Lung (tissue), 12 donors: ENCODE measurements around the gene FAM180B. TPM values are rescaled to one million over a fixed set of nuclear protein-coding genes. Genes with fewer than 3 reads are reported as not detected.
"Not testable (repeated sequence)": the region's sequence is repeated elsewhere in the genome, so short reads cannot be mapped to it uniquely, and the experiment has no call there.

Experiments
- ATAC-seq: fragments of 200-7000 bp; cut with Tn5 transposase; one replicate; pipeline ENCODE4 v1.9.1; 2020; ENCODE audit warnings: moderate number of reproducible peaks; ENCODE audit not compliant: insufficient read depth, low FRiP score
- DNase-seq, 3 donors: peaks; one replicate each; pipeline ENCODE4 v3.0.0-alpha.2; 2013 to 2017
- H3K27ac ChIP-seq, 2 donors: one replicate each; pipeline ENCODE4 v1.5.1; 2013; ENCODE audit warnings: mild to moderate bottlenecking in 2 of 2, moderate library complexity in 2 of 2, control low read depth in 1 of 2, inconsistent platforms in 1 of 2, low read depth in 1 of 2, low read length in 1 of 2
- H3K27me3 ChIP-seq, 3 donors: one replicate each; pipeline ENCODE4 v1.5.1; 2013; ENCODE audit warnings: low read length in 2 of 3; ENCODE audit not compliant: control insufficient read depth in 3 of 3, insufficient read depth in 3 of 3
- H3K36me3 ChIP-seq, 4 donors: one replicate each; pipeline ENCODE4 v1.5.1; 2013; ENCODE audit warnings: low read length in 4 of 4, mild to moderate bottlenecking in 1 of 4, moderate library complexity in 1 of 4; ENCODE audit not compliant: control insufficient read depth in 4 of 4, insufficient read depth in 4 of 4
- H3K4me1 ChIP-seq, 5 donors: one replicate each; pipeline ENCODE4 v1.5.1; 2013; ENCODE audit warnings: low read length in 5 of 5, mild to moderate bottlenecking in 2 of 5, moderate library complexity in 1 of 5; ENCODE audit not compliant: control insufficient read depth in 5 of 5, insufficient read depth in 5 of 5
- H3K4me3 ChIP-seq: one replicate; pipeline ENCODE4 v1.5.1; 2013; ENCODE audit warnings: mild to moderate bottlenecking, control low read depth, moderate library complexity
- H3K9ac ChIP-seq, 2 donors: one replicate each; pipeline ENCODE4 v1.5.1; 2013; ENCODE audit warnings: low read length in 2 of 2, control low read depth in 1 of 2; ENCODE audit not compliant: insufficient read depth in 1 of 2
- H3K9me3 ChIP-seq, 4 donors: one replicate each; pipeline ENCODE4 v1.5.1; 2013; ENCODE audit warnings: low read length in 3 of 4, mild to moderate bottlenecking in 1 of 4, moderate library complexity in 1 of 4; ENCODE audit not compliant: control insufficient read depth in 4 of 4, insufficient read depth in 3 of 4
- WGBS, 2 donors: extraction: QIAGEN DNeasy Blood & Tissue Kit; methylation state at CpG; one replicate each; pipeline ENCODE4 v1.1.7; 2013; 5-methylcytosine and 5-hydroxymethylcytosine counted together
- polyA plus RNA-seq, 2 donors: library from polyadenylated mRNA; stranded (reverse); fragments of 200-250 nt; gene quantifications; one replicate each; pipeline ENCODE4 v1.2.1, GENCODE V29; 2013
- total RNA-seq, 2 donors: library from RNA; depleted of rRNA in 1 of 2; stranded (reverse); fragments of >200 nt in 1 of 2; gene quantifications; one replicate each; pipeline ENCODE4 v1.2.1, GENCODE V29; 2014 to 2021
- TF ChIP-seq, protein P1 (sequence below): IDR thresholded peaks from 2 replicates; pipeline ENCODE4 v1.5.1; 2012; ENCODE audit warnings: mild to moderate bottlenecking; ENCODE audit errors: control extremely low read depth, extremely low read depth
- donor health status: control.
- donor health status: control.
- donor health status: Bipolar disorder and iron deficiency.
- donor health status: healthy.
- donor health status: DM: yes; HTN: yes; CAD: no.

Gene FAM180B
- total and polyA plus RNA-seq, 4 donors: 0.05 to 0.34 (median 0.10) TPM; not detected in 1

DNA sequence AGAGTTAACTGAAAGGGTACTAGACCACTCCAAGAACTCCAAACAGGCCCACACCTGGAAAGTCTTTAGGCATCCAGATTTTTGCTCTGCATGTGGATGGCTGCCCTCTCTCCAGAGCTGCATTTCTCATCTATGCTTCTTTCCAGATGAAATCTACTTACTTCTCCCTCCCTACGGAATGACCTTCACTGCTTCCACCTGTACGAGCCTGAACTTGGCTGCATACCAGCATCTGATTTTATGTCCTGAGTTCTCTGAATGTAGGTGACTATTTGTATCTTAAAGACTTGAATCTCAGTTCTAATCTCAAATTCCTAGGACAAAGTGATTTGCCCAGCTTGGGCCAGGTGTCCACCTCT lies 46.8 kb upstream of the FAM180B start:
- Histone ChIP-seq H3K27ac (peak overlapping the region in 1 of 2 donors; percentile 59), H3K4me3 (no peak overlapping the region), H3K4me1 (peaks cover 10 to 47% (median 23%) of the 10 kb centered on the region in 5 donors), H3K9ac (no peak overlapping the region), H3K27me3 (no peaks in the 10 kb centered on the region), H3K9me3 (no peaks in the 10 kb centered on the region), H3K36me3 (peaks cover 0 to 3% (median 0%) of the 10 kb centered on the region in 4 donors)
- DNase-seq: no peak
- no peak for ATAC-seq
- 50 to 51% methylated on average over 2 of the region's 2 CpGs for WGBS, 2 donors
- TF ChIP-seq, protein P1, sequence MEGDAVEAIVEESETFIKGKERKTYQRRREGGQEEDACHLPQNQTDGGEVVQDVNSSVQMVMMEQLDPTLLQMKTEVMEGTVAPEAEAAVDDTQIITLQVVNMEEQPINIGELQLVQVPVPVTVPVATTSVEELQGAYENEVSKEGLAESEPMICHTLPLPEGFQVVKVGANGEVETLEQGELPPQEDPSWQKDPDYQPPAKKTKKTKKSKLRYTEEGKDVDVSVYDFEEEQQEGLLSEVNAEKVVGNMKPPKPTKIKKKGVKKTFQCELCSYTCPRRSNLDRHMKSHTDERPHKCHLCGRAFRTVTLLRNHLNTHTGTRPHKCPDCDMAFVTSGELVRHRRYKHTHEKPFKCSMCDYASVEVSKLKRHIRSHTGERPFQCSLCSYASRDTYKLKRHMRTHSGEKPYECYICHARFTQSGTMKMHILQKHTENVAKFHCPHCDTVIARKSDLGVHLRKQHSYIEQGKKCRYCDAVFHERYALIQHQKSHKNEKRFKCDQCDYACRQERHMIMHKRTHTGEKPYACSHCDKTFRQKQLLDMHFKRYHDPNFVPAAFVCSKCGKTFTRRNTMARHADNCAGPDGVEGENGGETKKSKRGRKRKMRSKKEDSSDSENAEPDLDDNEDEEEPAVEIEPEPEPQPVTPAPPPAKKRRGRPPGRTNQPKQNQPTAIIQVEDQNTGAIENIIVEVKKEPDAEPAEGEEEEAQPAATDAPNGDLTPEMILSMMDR: no peak

DNA sequence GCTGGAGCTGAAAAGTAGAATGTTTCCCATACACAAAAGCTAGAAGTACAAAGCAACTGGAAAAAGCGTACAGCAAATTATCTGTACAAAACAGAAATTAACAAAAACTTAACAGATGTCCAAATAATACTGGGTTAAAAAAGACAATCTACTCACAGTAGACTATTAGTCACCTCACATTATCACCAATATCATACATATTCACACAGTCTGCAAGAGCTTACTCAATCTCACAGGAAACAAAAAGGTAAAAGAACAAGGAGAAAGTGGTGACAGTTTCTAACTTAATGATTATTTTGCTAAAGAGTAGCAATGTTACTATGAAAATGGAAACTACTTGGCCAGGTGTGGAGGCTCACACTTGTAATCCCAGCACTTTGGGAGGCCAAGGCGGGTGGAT lies 45.4 kb upstream of the FAM180B start:
- DNase-seq (peak in 1 of 3 donors; percentile 21), ATAC-seq (no peak)
- Histone ChIP-seq H3K4me3 (no peak overlapping the region), H3K36me3 (peaks cover 0 to 2% (median 0%) of the 10 kb centered on the region in 4 donors), H3K27me3 (no peaks in the 10 kb centered on the region), H3K4me1 (peaks cover 10 to 46% (median 23%) of the 10 kb centered on the region in 5 donors), H3K9ac (no peak overlapping the region), H3K27ac (no peak overlapping the region), H3K9me3 (no peaks in the 10 kb centered on the region)
- TF ChIP-seq, protein P1: no peak
- 96% methylated on average over 2 of the region's 2 CpGs for WGBS, 2 donors

DNA sequence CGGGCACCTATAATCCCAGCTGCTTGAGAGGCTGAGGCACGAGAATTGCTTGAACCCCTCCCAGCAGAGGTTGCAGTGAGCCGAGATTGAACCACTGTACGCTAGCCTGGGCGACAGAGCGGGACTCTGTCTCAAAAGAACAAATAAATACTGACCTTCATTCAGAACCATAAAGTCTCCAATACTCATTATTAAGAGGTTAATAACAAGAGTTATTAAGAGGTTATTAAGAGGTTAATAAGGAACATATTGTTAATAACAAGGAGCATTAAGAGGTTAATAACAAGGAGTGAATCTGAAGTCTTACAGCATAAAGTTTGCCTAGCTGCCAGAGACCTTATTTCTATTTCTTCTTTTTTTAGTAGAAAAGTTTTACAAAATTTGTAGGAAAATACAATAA lies 41.2 kb upstream of the FAM180B start:
- H3K27ac ChIP-seq: no peak overlapping the region
- peaks cover 0 to 3% (median 0%) of the 10 kb centered on the region in 4 donors for H3K36me3 ChIP-seq
- no peaks in the 10 kb centered on the region for H3K9me3 ChIP-seq
- H3K4me1 ChIP-seq: peaks cover 0 to 12% (median 6%) of the 10 kb centered on the region in 5 donors
- TF ChIP-seq, protein P1: no peak
- no peak overlapping the region for H3K9ac ChIP-seq
- DNase-seq (no peak), ATAC-seq (no peak)
- 95 to 99% methylated on average over 6 of the region's 6 CpGs for WGBS, 2 donors
- no peaks in the 10 kb centered on the region for H3K27me3 ChIP-seq
- no peak overlapping the region for H3K4me3 ChIP-seq

DNA sequence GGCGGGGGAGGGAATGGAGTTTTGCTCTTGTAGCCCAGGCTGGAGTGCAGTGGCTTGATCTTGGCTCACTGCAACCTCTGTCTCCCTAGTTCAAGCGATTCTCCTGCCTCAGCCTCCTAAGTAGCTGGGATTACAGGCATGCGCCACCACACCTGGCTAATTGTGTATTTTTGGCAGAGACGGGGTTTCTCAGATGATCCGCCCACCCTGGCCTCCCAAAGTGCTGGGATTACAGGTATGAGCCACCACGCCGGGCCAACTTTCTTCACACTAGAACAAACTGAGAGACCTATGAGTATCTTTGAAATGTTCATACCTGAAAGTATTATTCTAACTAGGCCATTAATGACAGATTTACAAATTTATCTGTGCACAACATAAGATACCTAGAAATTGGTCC lies 40.2 kb upstream of the FAM180B start:
- DNase-seq, H3K36me3 ChIP-seq, H3K9me3 ChIP-seq, H3K9ac ChIP-seq, H3K27me3 ChIP-seq, H3K27ac ChIP-seq, H3K4me3 ChIP-seq, ATAC-seq: not testable (repeated sequence)
- peaks cover 0 to 17% (median 4%) of the 10 kb centered on the region in 5 donors for H3K4me1 ChIP-seq
- 96 to 98% methylated on average over 7 of the region's 7 CpGs for WGBS, 2 donors
